ENCODE data around the gene SPOUT1. TPM values are rescaled to one million over a fixed set of nuclear protein-coding genes. Genes with fewer than 3 reads are reported as not detected.
"Not testable (repeated sequence)": the region's sequence is repeated elsewhere in the genome, so short reads cannot be mapped to it uniquely, and the experiment has no call there.

Gene SPOUT1
- total RNA-seq, 4 donors from 2014 or later = 14.0 to 29.2 (median 20.5) TPM

- Histone ChIP-seq H3K4me3 (no peak overlapping the region), H3K9me3 (no peaks in the 10 kb centered on the region), H3K36me3 (peaks cover 19 to 98% (median 54%) of the 10 kb centered on the region in 3 donors), H3K27ac (no peak overlapping the region), H3K4me1 (no peaks in the 10 kb centered on the region), H3K27me3 (no peaks in the 10 kb centered on the region)
- intact Hi-C loops (cut with DNase I) = no loop called here
- 94% methylated on average over 7 of the region's 7 CpGs for WGBS, 2 donors
- TF ChIP-seq CTCF (IDR thresholded peaks at IDR 0.05) = no peak
- no peak for TF ChIP-seq POLR2A (IDR thresholded peaks at IDR 0.05)
- DNase-seq = no peak
Measured at GRCh38 chr9:128800061-128800460, 29.5 kb downstream of the SPOUT1 start.

- 72 to 87% methylated on average over 4 to 6 of the region's 8 CpGs for WGBS, 2 donors
Measured at GRCh38 chr9:128798896-128799295, 30.7 kb downstream of the SPOUT1 start.

GRCh38 chr9:128794961-128795360 is 34.6 kb downstream of the SPOUT1 start:
- WGBS, 2 donors = 39 to 43% methylated on average over 2 of the region's 2 CpGs
- H3K4me1 ChIP-seq; H3K4me3 ChIP-seq; intact Hi-C loops (cut with DNase I); H3K27ac ChIP-seq; DNase-seq; H3K9me3 ChIP-seq; H3K27me3 ChIP-seq: not testable (repeated sequence)
- H3K36me3 ChIP-seq = peaks cover 36 to 98% (median 58%) of the 10 kb centered on the region in 3 donors

More at GRCh38 chr9:128798896-128799295, 30.7 kb downstream of the SPOUT1 start:
- no peak for TF ChIP-seq POLR2A (IDR thresholded peaks at IDR 0.05)
- TF ChIP-seq CTCF (IDR thresholded peaks at IDR 0.05) = no peak
- Histone ChIP-seq H3K9me3 (no peaks in the 10 kb centered on the region), H3K27me3 (no peaks in the 10 kb centered on the region), H3K4me3 (no peak overlapping the region), H3K4me1 (no peaks in the 10 kb centered on the region), H3K36me3 (peaks cover 19 to 98% (median 55%) of the 10 kb centered on the region in 3 donors), H3K27ac (no peak overlapping the region)
- intact Hi-C loops (cut with DNase I) = no loop called here
- DNase-seq = no peak

- H3K27ac ChIP-seq = no peak overlapping the region
- H3K4me1 ChIP-seq = peaks cover 4 to 9% (median 4%) of the 10 kb centered on the region in 3 donors
- H3K9me3 ChIP-seq = no peaks in the 10 kb centered on the region
- H3K36me3 ChIP-seq = peaks cover 27 to 87% (median 39%) of the 10 kb centered on the region in 3 donors
- TF ChIP-seq POLR2A (IDR thresholded peaks at IDR 0.05) (no peak), CTCF (IDR thresholded peaks at IDR 0.05) (no peak)
- H3K4me3 ChIP-seq = no peak overlapping the region
- DNase-seq = no peak
- intact Hi-C loops (cut with DNase I) = no loop called here
- WGBS, 2 donors = 78 to 79% methylated on average over 7 to 8 of the region's 8 CpGs
- no peaks in the 10 kb centered on the region for H3K27me3 ChIP-seq
Measured at GRCh38 chr9:128792978-128793686, 36.5 kb downstream of the SPOUT1 start.

- Histone ChIP-seq H3K27ac (no peak overlapping the region), H3K36me3 (peaks cover 19 to 77% (median 29%) of the 10 kb centered on the region in 3 donors), H3K9me3 (no peaks in the 10 kb centered on the region), H3K27me3 (no peaks in the 10 kb centered on the region), H3K4me3 (no peak overlapping the region), H3K4me1 (peaks cover 9 to 17% (median 9%) of the 10 kb centered on the region in 3 donors)
- intact Hi-C loops (cut with DNase I) = no loop called here
- TF ChIP-seq POLR2A (IDR thresholded peaks at IDR 0.05) = no peak
- no peak for TF ChIP-seq CTCF (IDR thresholded peaks at IDR 0.05)
- 82% methylated on average over 5 of the region's 9 CpGs; no CpG with 5 or more reads in 1 of the 2 donors for WGBS, 2 donors
- DNase-seq = no peak
Measured at GRCh38 chr9:128792134-128792533, 37.5 kb downstream of the SPOUT1 start.
